ENCODE results near the gene PHGDH. TPM values are rescaled to one million over a fixed set of nuclear protein-coding genes. Genes with fewer than 3 reads are reported as not detected.
A peak's percentile ranks its signal among the peaks of the same experiment; 100 is the strongest.

The PHGDH gene
- total RNA-seq, 4 donors from 2014 or later, result 6.4 to 120 (median 34.6) TPM

GRCh38 chr1:119673171-119673940, 38.4 kb upstream of the PHGDH start:
- TF ChIP-seq CTCF (IDR thresholded peaks at IDR 0.05) (no peak), POLR2A (IDR thresholded peaks at IDR 0.05) (no peak)
- Histone ChIP-seq H3K27ac (no peak overlapping the region), H3K9me3 (no peaks in the 10 kb centered on the region), H3K4me1 (no peaks in the 10 kb centered on the region), H3K36me3 (no peaks in the 10 kb centered on the region), H3K4me3 (no peak overlapping the region), H3K27me3 (no peaks in the 10 kb centered on the region)
- DNase-seq, result no peak
- intact Hi-C loops (cut with DNase I; ENCODE audit: low total_unique reads), result no loop called here

GRCh38 chr1:119674111-119674526, 37.6 kb upstream of the PHGDH start:
- no peak overlapping the region for H3K4me3 ChIP-seq
- intact Hi-C loops (cut with DNase I; ENCODE audit: low total_unique reads), result no loop called here
- no peaks in the 10 kb centered on the region for H3K4me1 ChIP-seq
- H3K27me3 ChIP-seq, result no peaks in the 10 kb centered on the region
- DNase-seq, result no peak
- no peaks in the 10 kb centered on the region for H3K36me3 ChIP-seq
- TF ChIP-seq CTCF (IDR thresholded peaks at IDR 0.05), result no peak
- TF ChIP-seq POLR2A (IDR thresholded peaks at IDR 0.05), result no peak
- no peaks in the 10 kb centered on the region for H3K9me3 ChIP-seq
- H3K27ac ChIP-seq, result no peak overlapping the region

GRCh38 chr1:119674835-119675289, 36.9 kb upstream of the PHGDH start:
- Histone ChIP-seq H3K4me1 (no peaks in the 10 kb centered on the region), H3K9me3 (no peaks in the 10 kb centered on the region), H3K27ac (peak overlapping the region in 1 of 2 donors; percentile 74), H3K4me3 (peak overlapping the region in 1 of 2 donors; percentile 45), H3K27me3 (no peaks in the 10 kb centered on the region), H3K36me3 (no peaks in the 10 kb centered on the region)
- peak; percentile 32 to 38 for DNase-seq
- intact Hi-C loops (cut with DNase I; ENCODE audit: low total_unique reads), result no loop called here
- TF ChIP-seq POLR2A (IDR thresholded peaks at IDR 0.05), result no peak
- peak in 2 of 4 experiments; percentile 41 to 48 for TF ChIP-seq CTCF (IDR thresholded peaks at IDR 0.05)

GRCh38 chr1:119675349-119676345, 36.1 kb upstream of the PHGDH start:
- Histone ChIP-seq H3K36me3 (no peaks in the 10 kb centered on the region), H3K4me1 (no peaks in the 10 kb centered on the region), H3K27ac (peak overlapping the region; percentile 56 to 74), H3K9me3 (no peaks in the 10 kb centered on the region), H3K27me3 (no peaks in the 10 kb centered on the region), H3K4me3 (peak overlapping the region; percentile 18 to 45)
- peak; percentile 74 to 90 for DNase-seq
- TF ChIP-seq CTCF (IDR thresholded peaks at IDR 0.05) (peak; percentile 75 to 89 (median 80)), POLR2A (IDR thresholded peaks at IDR 0.05) (no peak)
- intact Hi-C loops (cut with DNase I; ENCODE audit: low total_unique reads), result no loop called here

Data from uterus (tissue), 4 donors.